GM12892 (cell line): ENCODE measurements around the gene APOL2.
"Not testable (repeated sequence)": the region's sequence is repeated elsewhere in the genome, so short reads cannot be mapped to it uniquely, and the experiment has no call there.

Experiments
- DNase-seq: peaks from one replicate; pipeline ENCODE4 v3.0.0; 2011; ENCODE audit not compliant: insufficient read length
- FAIRE-seq: peaks from 2 replicates; lab custom pipeline; 2011; peaks lifted over from hg19 to GRCh38; lab: Jason Lieb, UNC
- POLR2A ChIP-seq: IDR thresholded peaks from 2 replicates; pipeline ENCODE4 v1.6.1; 2011; ENCODE audit warnings: low read depth, low read length, control low read depth
- POLR2AphosphoS5 ChIP-seq: IDR thresholded peaks from 2 replicates; pipeline ENCODE4 v1.6.1; 2011; ENCODE audit warnings: low read depth, low read length, control low read depth
- TAF1 ChIP-seq: IDR thresholded peaks from 2 replicates; pipeline ENCODE4 v1.6.1; 2011; ENCODE audit warnings: low read depth, mild to moderate bottlenecking, control low read depth, low read length, borderline replicate concordance

The APOL2 gene

DNA sequence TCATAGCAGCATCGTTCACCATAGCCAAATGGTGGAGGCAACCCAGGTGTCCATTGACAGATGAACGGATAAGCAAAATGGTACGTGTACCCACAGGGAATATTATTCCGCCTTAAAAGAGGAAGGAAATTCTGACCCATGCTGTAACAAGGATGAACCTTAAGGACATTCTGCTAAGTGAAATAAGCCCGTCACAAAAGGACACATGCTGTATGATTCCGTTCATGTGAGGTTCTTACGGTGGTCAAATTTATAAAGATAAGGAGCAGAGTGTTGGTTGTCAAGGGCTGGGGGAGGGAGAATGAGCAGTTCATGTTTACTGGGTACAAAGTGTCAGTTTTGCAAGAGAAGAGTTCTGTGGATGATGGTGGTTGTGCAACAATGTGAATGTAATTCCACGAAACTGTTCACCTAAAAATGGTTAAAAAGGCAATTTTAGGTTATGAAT lies 39.9 kb upstream of the APOL2 start:
- TF ChIP-seq TAF1 = no peak
- peak; percentile 31; the same call in 1 of the 2 replicates for TF ChIP-seq POLR2AphosphoS5
- TF ChIP-seq POLR2A = peak; percentile 58
- DNase-seq (no peak), FAIRE-seq (no peak)

DNA sequence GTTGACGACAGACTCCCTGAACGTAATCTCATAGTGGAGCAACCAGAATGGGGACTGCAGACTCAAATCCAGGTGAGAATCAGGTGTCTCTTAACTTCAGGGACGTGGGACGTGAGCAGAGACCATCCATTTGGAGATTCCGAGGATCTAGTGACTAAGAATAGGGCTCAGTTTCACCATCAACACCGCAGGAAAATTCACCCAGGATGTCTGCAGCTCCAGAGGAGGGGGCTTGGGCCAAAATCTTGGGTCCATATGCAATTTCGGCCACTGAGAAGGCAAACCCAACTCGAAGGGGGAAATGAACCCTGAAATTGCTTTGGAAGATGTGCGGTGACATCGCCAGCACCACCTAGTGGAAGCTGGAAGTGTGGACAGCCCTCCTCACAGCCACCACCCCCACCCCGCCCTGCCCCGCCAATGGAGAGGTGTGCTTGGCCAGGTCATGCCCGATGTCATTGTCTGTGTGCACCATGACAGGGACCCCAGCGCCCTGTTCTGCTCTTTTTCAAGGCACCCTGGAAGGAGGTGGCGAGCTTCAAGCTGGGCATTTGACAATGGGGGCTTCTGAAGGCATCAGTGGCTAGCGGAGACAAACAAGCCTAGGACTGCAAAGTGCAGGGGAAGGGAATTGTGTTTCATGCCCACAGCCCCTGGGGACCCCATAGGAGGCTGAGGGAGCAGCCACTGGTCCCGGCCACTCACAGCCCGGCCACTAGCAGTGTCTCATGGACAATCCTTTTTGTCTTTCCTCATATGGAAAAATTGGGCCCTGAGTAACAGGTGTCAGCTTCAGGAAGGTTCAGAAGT lies 38.4 kb upstream of the APOL2 start:
- TF ChIP-seq TAF1 = no peak
- TF ChIP-seq POLR2A = peak; percentile 36; the same call in 1 of the 2 replicates
- 0 out of 2 replicates have a peak, but pooled peaks have one; percentile 51 for TF ChIP-seq POLR2AphosphoS5
- DNase-seq = peak; percentile 65
- FAIRE-seq = peak; percentile 88

DNA sequence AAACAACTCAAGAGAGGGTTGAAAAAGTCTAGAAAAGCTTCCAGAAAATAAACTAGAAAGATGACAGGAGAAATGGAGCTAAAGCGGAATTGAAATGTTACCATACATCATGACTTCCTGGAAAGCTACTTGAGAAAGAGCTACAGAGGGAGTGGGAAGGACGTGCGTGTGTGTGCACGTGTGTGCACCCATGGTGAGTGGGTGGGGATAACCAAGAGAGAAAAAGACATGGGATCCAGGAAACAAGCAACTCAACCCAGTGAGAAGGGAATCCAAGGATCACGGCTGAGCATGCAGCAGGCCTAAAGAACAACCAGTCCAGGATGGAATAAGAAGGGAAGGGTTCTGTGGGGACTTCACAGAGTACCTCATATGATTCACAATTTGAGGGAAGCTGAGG lies 35.2 kb upstream of the APOL2 start:
- DNase-seq (no peak), FAIRE-seq (no peak)

DNA sequence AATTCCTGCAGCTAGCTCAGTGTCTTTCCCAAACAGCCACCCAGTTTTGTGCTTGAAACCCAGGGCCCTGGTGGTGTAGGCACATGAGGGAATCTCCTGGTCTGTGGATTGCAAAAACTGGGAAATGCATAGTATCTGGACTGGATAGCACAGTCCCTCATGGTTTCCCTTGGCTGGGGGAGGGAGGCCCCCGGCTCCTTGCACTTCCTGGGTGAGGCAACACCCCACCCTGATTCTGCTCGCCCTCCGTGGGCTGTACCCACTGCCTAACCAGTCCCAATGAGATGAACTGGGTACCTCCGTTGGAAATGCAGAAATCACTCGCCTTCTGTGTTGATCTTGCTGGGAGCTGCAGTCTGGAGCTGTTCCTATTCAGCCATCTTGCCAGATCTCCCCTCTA lies 32.6 kb upstream of the APOL2 start:
- FAIRE-seq, DNase-seq: not testable (repeated sequence)

More for the DNA sequence above, 35.2 kb upstream of the APOL2 start:
- no peak for TF ChIP-seq POLR2AphosphoS5
- no peak for TF ChIP-seq POLR2A
- TF ChIP-seq TAF1 = no peak

DNA sequence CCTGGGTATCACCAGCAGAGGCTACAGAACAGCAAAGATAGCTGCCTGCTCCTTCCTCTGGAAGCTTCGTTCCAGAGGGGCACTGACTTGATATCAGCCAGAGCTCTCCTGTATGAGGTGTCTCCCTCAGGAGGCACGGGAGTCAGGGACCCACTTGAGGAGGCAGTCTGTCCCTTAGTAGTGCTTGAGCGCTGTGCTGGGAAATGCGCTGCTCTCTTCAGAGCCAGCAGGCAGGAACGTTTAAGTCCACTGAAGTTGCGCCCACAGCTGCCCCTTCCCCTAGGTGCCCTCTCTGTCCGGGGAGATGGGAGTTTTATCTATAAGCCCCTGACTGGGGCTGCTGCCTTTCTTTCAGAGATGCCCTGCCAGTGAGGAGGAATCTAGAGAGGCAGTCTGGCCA lies 31.9 kb upstream of the APOL2 start:
- FAIRE-seq, DNase-seq: not testable (repeated sequence)

DNA sequence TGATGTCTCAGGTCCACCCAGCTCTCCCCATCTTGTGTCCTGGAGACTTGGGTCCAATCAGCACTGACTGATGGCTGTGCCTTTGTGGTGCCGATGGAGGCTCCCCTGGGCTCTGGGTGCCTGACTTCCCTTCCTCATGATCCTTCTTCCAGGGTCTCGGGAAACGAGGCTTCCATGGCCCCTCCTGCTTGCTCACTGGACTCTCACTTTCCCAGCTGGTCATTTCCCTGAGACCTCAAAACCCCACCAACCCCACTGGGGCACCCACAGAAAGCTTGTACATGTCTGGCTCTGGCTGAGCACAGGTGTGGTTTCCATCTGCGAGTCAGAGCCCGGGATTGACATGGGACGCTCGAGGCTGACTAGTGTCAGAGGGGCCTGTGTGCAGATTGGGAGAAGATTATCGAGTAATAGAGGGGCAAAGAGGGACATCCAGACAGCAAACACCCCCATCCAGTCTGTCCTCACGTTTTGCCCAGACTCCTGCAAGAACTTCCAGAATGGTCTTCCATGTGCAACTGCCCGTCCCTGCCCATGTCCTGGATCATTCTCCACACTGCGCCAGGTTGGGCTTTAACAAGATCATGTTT lies 28.7 kb upstream of the APOL2 start:
- TF ChIP-seq POLR2AphosphoS5 (no peak), POLR2A (no peak), TAF1 (no peak)
- DNase-seq (no peak), FAIRE-seq (no peak)

DNA sequence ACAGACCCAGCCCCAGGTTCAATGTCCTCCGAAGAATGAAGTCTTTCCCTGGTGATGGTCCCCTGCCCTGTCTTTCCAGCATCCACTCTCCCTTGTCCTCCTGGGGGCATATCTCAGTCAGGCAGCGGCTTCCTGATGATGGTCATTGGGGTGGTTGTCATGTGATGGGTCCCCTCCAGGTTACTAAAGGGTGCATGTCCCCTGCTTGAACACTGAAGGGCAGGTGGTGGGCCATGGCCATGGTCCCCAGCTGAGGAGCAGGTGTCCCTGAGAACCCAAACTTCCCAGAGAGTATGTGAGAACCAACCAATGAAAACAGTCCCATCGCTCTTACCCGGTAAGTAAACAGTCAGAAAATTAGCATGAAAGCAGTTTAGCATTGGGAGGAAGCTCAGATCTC lies 27.7 kb upstream of the APOL2 start:
- TF ChIP-seq POLR2A = no peak
- no peak for TF ChIP-seq POLR2AphosphoS5
- no peak for TF ChIP-seq TAF1
- DNase-seq = no peak
- no peak for FAIRE-seq

DNA sequence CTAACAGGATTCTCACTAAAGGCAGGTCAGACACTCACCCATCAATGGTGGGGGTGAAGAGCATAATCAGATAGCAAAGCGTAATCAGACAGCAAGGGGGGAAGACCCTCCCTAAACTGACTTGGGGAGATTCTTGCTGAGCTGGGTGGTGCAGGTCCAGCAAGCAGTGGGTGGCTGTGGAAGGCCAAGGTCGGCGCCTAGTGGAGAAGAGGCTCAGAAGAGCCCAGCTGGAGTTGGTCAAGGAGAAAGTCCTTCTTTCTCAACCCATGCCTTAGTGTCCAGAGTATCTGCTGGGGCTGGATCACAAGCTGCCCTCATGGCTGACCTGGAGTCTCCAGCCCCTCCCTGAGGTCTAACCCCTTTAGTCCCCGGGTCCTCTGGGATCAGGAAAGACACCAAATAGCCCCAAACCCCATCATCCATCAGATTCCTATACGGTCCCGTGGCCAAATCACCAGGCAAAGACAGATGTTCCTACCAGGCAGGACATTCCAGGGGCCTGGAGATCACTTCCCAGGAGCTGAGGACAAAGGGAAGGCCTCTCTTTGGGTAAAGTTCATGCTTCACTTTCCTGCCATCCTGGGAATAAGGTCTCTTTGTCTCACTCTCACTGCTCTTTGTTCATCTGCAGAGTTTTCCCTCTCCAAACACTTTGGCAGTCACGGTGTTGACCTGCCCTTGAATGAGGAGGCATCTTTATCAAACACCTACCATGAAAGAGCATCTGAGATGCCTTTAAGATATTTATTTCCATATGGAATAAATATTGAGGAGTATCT lies 24.7 kb upstream of the APOL2 start:
- not testable (repeated sequence) for DNase-seq, FAIRE-seq

DNA sequence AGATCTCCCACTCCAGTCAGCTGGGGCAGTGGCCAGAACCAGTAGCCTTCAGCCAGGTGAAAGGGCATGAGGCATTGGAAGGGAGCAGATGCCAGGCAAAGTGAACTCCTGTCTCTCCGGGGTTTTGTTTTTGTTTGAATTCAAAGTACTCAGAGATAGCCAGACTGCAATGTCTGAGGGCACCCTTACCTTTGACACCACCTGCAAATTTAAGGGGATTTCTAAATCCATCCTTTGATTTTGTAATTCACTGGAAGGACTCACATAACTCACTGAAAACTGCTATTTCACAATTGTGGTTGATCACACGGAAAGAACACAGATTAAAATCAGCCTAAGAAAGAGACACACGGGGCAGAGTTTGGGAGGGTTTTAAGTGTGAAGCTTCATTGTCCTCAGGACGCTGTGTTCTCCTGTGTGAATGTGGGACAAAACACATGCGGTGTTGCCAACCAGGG lies 23.9 kb upstream of the APOL2 start:
- DNase-seq, FAIRE-seq: not testable (repeated sequence)

DNA sequence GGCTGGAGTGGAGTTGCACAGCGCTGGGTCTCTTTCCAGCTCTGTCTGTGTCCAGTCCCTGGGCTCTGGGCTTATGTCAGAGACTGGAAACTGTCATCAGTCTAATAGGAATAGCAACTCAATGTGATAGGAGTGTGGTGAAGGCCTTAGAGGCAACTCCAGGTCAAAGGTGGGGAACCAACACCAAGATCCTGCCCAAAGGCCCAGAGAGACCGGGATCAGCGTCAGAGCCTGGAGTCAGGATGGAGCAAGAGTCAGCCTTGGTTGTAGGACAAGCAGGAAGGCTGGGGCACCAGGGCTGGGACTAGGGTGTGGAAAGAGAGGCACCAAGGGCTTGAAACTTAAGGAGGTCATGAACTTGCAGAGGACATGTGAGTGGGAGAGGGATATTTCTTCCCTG lies 23.0 kb upstream of the APOL2 start:
- FAIRE-seq, DNase-seq: not testable (repeated sequence)

DNA sequence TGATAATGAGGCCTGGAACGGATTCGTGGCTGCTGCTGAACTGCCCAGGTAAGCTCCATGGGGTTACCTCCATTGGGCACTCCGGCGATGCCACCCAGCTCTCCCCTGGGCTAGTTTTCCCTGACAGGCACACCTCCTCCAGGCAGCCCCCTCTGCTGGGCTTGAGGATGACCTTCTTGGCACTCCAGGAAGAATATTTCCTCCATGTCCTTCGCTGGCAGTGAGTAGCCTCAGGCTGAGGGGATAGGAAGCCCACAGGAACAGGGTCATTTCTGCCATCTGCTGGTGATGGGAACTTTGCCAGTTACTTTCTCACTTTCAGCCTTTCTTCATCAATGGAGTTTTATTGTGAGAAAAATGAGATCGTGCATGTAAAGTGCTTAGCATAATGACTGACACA lies 22.3 kb upstream of the APOL2 start:
- not testable (repeated sequence) for DNase-seq

DNA sequence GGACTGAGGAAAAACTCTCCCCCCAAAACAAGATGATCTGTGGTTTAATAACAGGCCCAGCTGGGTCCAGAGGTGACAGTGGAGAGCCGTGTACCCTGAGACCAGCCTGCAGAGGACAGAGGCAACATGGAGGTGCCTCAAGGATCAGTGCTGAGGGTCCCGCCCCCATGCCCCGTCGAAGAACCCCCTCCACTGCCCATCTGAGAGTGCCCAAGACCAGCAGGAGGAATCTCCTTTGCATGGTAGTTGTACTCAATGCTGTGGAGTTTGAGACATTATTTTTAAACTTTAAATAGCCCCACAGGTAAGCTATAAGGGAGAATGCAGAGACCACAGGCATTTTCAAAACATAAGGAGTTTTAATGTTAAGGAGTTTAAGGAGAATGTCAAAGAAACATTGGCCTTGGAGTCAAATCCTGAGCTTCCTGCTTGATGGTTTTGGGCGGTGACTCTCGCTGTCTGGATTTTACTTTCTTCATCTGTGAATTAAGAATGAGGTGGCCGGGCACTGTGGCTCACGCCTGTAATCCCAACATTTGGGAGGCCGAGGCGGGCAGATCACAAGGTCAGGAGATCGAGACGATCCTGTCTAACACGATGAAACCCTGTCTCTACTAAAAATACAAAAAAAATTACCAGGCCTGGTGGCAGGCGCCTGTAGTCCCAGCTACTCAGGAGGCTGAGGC lies 20.4 kb upstream of the APOL2 start:
- DNase-seq (no peak), FAIRE-seq (no peak)
- TF ChIP-seq POLR2A (no peak), POLR2AphosphoS5 (no peak), TAF1 (no peak)

More for the DNA sequence above, 22.3 kb upstream of the APOL2 start:
- FAIRE-seq = peak; percentile 33
